GM18508 (cell line): ENCODE data around the gene FAM43B.
"Not testable (repeated sequence)": the region's sequence is repeated elsewhere in the genome, so short reads cannot be mapped to it uniquely, and the experiment has no call there.

Experiments used
- ATAC-seq: cut with Tn5 transposase; IDR thresholded peaks from one replicate; pipeline ENCODE4 v1.9.1; 2021; ENCODE audit warnings: moderate number of reproducible peaks; ENCODE audit not compliant: insufficient read depth, unreplicated experiment

The FAM43B gene, protein sequence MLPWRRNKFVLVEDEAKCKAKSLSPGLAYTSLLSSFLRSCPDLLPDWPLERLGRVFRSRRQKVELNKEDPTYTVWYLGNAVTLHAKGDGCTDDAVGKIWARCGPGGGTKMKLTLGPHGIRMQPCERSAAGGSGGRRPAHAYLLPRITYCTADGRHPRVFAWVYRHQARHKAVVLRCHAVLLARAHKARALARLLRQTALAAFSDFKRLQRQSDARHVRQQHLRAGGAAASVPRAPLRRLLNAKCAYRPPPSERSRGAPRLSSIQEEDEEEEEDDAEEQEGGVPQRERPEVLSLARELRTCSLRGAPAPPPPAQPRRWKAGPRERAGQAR

DNA sequence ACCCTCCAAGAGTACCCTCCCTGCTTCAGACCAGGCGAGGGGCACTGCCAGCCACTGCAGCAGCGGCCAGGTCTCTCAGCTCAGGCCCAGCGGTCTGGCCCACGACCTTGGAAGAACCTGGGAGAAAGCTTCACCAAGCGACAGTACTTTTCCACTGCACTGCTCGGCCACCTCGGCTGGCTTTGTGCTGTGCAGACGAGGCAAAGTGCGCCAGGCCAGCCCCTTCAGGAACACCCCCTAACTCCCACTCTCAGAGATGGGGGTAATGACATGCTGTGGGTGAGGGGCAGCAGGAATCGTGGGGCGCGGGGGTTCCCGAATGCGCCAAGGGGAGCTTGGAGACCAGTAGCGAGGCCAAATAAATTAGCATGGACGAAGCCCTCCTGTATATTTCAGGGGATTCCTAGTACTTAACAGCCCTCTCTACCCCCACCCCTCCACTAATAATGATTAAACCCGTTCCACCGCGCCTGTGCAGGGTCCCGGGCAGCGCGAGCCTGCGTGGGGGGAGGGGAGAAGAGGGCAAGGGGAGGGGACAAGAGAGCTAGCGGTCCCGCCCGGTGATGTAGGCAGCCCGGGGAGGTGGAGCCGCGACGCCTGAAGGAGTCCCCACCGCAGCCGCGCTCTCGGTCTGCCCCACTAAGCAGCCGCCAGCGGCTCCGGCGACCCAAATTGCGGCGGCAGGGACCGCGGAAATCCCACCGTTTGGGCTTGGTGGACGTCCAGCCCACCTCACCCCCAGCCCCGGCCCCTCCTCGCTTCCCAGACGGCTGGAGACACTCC, at the start of gene FAM43B:
Gene FAM43B, plus strand, starts transcription at position 629 of the 783 bp plus-strand sequence. CDS start 401 bp downstream, outside the sequence.
- no peak for ATAC-seq

DNA sequence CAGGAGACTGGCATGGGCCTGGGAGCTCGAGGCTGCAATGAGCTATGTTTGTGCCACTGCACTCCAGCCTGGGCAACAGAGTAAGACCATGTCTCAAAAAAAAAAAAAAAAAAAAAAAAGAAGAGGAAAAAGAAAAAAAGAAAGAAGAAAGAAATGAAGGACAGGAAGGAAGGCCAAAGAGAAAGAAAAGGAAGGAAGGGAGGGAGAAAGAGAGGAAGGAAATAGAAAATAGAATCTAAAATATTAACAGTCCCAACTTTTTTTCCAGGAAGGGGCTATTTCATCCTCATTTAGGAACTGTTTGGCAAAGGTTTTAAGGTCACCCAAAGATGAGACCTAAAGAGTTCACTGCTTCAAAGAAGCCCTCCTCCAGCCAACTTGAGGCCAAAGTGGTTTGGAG, 46.9 kb upstream of the FAM43B start:
- no peak for ATAC-seq

DNA sequence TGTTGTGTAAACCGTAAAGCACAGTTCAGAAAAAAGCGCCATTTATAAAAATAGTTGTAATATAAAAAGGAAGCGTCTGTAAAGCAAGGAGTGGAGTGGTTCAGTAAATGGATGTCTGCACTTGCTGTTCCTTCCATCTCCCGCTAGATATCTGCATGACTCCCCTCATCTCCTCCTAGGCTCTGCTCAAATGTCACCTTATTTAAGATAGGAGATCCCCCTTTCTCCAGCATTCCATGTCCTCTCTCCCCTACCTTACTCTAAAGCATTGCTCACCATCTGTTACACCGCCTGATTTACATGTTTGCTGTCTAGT, 45.2 kb upstream of the FAM43B start:
- ATAC-seq: no peak

DNA sequence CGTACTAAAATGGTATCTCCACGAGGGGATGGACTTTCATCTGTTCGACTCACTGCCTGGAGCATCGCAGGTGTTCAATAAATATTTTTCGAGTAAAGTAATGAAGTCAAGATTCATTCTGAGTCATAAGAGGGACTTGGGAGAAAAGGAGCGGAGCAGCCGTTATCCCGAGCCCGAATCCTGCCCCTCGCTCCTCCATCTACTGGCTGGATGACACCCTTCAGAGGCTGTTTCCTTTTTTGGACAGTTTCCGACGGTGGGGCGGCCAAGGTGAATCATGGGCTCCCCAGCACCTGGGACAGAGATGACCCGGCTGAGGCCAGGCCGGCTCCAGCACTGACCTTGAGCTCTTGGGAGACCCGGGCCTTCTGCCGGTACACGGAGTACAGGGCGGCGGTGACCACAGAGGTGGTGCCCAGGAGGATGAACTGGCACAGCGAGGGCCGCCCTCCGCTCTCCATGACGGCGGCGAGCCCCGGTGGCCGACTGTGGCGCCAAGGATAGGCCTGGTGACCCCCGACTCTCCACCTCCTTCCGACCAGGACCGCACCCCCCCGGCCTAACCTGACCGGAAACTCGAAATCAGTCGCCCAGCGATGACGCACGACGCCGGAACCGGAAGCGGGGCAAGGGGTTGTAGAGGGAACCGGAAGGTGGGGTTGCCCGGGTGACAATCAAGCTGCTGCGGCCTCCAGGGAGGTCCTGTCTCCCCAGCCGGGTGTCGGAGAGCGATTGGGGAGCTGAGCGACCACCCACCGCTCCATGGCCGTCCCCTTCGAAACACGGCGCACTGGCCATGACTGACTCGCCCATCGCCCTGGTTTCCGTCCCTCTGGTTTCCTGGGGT, 44.6 kb upstream of the FAM43B start, which contains the start of gene MUL1:
Gene MUL1, minus strand, starts transcription at position 588 of the 847 bp plus-strand sequence. Its CDS starts 127 bp downstream, at position 461.
- ATAC-seq: peak; percentile 51

DNA sequence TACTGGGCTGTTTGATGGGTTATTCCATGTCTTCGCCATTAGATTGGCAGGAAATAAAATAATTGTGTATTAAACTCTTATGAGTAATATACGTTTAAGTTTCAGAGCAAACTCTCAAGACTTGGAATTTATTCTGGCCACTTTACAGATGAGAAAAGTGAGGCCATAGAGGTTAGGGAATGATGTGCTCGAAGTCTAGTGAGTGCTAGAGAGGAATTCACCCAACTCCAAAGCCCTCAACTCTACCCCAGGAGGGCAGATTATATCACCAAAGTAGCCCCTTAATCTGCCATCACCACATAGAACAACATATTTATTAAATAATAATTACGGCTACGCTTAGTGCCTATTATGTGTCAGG, 44.0 kb upstream of the FAM43B start:
- no peak for ATAC-seq

DNA sequence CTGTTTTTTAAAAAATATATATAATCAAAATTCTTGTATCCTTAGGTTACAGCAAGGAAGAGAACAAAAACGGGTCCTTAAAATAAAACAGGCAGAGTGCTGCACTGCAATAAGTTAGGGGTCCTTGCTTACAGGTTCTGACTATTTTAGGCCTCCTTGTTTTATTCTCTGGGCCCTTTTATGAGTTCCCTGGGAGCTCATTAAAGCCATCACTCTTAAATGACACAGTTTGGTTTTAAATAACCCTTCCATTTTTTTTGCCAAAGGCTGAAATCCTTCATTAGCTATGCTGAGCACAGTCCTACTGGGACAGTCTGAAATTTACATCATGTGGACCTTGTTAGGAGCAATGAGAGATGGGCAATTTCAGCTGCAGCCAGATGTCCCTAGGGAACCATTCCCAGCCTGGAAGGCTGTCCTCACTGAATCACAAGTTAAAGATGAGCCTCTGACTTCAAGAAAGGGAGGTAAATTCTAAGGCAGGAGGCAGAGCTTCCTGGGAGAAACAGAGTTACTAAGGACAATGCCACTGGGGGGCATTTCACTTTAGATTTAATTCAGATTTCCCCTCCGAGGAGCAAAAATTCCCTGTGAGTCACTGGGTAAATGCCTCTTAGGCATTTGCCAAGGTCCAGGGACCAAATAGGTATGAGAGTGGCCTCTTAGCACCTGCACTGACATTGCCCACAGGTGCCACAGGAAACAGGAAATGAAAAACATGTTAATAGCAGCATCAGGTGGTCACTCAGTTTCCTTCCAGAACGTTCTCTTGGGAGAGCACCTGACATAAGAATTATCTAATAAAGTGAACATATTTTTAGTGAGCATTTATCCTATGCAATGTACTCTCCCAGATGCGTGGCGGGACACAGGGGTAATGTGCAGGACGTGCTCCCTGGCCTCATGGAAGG, 40.6 kb upstream of the FAM43B start:
- ATAC-seq: no peak

DNA sequence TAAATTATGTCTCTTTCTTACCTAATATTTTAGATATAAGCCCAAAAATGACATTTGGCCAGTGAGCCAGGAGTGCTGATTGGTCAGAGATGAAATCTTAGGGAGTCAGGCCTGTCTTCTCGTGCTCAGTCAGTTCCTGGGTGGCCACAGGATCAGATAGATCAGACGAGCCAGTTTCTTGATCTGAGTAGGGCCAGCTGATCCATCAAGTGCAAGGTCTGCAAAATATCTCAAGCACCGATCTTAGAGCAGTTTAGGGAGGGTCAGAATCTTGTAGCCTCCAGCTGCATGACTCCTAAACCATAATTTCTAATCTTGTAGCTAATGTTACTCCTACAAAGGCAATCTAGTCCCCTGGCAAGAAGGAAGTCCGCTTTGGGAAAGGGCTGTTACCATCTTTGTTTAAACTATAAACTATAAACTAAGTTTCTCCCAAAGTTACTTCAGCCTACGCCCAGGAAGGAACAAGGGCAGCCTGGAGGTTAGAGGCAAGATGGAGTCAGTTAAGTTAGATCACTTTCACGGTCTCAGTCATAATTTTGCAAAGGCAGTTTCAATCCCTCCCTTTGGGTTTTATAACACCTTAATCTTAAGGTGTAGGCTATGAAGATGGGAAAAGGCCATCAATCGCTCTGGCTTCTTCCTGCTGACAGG, 32.6 kb upstream of the FAM43B start:
- not testable (repeated sequence) for ATAC-seq

DNA sequence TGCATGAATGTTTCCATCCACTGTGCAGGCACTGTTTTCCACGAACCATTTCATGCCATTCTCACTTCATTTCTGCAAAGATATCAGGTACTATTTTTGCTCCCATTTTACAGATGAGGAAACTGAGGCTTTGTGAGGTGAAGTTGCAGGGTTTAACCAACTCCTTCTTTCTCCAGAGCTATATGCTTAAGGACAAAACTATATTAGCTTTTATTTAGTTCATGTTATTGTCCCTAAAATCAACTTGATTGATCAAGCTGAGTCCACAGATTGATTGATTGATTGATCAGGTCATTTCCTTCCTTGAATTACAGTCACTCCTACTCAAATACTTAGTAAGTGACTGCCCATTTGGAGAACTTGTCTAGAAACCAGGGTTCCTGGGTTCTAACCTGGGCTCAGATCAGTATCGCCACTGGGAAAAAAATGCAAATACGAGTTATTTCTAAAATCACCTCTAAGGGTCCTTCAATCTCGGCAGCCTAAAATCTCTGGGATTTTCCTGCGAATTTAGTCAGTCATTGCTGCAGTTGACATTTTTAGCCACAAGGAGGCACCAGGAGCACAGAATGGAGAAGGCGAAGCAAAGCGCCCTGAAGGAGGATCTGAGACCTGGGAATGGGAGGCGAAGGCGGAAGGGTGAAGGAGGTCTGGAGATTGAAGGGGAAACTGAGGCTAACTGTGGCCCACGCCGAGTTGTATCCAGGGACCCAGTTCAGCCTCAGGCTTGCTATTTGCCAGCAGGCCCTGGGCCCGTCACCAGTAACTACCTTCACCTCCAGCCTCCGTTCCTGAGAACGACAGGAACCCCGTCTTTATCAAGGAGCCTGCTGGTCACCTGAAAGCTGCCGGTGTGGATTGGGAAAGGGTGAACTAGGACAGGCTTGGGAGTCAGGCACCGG, 30.2 kb upstream of the FAM43B start:
- ATAC-seq: no peak

DNA sequence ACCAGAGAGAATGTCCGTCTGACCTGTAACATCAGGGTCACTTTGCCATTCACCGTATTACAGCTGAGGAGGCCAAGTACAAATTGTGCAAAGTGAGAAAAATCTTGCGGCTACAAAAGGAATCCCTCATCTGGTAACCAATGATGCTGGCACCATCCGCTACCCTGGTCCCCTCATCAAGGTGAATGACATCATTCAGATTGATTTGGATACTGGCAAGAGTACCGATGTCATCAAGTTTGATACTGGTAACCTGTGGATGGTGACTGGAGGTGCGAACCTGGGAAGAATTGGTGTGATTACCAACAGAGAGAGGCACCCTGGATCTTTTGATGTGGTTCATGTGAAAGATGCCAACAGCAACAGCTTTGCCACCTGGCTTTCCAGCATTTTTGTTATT, 26.1 kb upstream of the FAM43B start:
- no peak for ATAC-seq

DNA sequence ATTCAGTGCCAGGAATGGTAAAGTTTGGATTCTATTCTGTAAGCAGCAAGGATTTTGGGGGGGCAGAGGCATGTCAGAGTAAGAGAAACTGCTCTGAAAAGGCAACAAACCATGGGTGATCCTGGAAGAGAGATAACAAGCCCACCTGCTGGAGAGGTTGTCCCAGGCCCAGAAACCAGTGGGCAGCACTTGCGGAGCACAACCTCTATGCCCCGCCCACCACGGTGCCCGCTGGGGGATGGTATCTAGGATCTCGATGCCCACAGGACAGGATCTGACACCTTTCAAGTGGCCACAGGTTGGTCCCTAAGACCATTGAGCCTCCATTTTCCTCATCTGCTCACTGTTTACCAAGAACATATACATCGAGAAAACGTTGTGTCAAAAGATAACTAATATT, 24.2 kb upstream of the FAM43B start:
- no peak for ATAC-seq

DNA sequence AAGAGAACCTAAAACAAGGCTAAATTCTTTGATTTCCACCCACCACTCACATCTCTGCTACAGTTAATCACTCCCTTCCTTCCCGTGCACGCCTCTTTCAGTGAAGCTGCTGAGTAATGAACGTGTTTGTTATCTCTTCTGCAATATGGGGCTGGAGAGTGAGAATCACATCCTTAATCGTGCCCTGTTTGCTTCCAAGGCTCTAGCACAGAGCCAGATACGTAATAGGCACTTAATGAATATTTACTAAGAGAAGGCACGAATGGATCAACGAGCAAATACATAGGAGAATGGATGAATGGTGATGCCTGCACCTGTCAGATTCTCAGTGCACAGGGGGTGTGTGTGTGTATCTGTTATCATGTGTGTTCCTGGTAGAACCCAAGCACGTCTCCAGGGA, 22.1 kb upstream of the FAM43B start:
- ATAC-seq: no peak

DNA sequence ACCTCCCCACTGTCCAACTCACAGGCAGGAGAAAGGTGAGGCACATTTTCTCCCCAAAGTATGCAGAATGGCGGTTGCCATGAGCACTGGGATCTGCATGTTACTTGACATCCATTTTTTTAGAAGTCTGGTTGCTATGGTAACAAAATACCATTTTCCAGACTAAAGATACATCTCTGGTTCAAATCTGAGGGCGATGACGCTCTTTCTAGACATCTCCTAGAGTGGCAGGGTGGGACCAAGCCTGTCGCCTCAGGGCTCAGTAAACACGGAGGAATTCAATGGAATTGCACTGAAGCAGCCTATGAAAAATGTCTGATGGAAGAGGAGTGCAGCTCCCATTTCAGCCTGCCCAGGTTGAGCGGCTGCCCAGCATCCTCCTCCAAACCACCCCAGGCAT, 21.5 kb upstream of the FAM43B start:
- no peak for ATAC-seq

DNA sequence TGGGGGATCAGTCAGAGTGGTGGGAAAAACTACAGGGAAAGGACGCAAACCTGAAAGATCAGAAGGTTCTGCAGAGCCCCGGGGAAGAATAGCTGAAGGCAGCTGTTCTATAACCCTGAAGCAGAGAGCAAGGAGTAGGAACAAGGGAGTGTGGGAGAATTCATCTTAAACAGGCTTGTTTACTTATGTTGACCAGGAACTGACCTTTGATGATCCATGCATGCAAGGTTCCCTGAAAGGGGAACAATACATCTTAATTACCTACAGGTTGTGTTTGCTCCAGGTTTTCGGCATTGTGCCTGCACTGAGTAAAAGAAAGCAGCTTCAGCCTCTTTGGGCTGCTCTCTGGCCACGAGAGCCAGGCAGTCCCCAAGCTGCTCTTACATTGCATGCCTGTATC, 18.7 kb upstream of the FAM43B start:
- ATAC-seq: no peak

DNA sequence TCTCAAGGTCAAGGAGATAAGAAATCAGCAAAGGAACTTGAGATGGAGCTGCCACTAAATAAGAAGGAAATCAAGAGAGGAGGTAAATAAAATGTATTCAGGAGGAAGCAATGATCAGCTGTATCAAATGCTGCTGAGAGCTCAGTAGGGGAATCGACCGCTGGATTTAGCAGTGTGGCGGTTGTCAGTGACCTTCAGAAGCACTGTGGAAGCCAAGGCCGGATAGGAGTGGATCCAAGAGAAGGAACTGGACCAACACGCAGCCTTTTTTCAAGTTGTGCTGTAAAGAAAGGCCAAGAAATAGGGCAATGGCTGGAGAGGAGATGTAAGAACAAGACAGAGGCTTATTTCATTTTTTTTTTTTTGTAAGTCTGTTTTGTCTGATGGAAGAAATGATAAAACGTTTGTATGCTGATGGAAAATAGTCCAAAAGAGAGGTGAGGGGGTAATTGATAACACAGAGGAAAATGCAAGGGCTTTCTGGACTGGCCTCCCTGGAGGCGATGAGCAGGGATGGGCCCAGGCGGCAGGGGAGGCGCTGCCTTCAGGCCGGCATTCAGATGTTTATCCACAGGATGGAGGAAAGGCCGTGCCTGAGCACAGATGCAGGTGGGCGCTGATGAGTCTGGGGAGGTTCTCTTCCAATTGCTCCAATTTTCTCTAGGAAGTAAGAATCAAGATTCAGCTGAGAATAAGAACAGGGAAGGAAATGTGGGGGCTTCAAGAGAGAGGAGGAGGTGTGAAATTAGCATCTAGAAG, 17.5 kb upstream of the FAM43B start:
- no peak for ATAC-seq

DNA sequence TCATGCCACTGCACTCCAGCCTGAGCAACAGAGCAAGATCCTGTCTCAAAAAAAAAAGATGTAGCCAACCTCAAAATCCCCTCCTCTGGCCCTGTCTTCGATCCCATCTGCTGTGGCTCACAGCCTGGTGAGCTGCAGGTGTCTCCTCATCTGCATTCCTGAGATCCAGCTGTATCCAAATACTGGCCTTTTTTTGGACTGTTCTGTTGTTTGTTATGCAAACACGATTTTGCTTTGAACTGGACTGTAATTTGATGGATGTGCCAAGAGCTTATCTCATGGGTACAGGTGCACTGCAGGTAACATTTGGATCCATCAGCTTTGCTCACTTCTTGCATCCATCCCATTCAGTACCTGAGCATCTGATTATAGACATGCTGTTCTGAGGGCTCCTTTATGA, 14.1 kb upstream of the FAM43B start:
- ATAC-seq: no peak

DNA sequence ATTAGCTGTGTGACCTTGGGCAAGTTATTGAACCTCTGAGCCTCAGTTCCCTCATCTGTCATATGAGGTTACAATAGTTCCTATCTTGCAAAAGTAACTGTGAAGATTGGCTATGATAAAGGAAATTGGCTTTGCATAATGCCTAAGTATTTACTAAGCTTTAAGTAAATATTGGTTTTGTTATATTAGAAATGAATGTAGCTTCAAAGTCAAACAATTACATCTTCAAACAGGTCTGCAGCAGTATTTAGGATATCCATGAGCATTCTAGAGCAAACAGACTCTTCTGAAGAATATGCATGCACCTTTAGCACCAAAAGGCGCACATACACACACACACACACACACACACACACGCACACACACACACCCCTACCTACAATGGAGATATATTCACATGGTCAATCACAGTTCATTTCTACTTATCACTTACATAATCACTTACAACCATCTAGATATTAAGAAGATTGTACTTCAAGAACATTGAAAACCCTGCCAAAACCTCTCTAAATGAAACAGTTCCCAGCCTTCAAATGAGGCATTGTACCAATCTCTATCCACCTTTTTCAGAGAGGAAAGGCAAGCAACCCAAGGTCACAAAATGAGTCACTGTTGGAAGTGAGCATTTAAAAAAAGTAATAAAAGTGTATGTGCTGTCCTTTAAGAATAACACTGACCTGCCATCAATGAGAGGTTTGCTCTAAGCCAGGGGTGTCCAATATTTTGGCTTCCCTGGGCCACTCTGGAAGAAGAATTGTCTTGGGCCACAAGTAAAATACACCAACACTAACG, 13.4 kb upstream of the FAM43B start:
- ATAC-seq: no peak

DNA sequence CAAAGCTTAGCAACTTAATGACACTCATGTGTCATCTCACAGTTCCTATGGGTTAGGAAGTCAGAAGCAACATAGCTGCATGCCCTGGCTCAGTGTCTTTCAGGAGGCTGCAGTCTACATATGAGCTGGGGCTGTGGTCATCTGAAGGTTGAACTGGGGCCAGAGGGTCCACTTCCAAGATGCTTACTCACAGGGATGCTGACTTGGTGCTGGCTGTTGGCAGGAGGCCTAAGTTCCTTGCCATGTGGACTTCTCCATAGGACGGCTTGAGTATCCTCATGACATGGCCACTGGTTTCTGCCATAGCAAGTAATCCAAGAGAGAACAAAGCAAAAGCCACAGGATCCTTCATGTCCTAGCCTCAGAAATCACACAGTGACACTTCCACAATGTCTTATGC, 12.1 kb upstream of the FAM43B start:
- no peak for ATAC-seq
